Mammary epithelial cell (primary cell): ENCODE data around the gene TXNIP.

Experiments used
- CTCF ChIP-seq, 2 donors: IDR thresholded peaks in 1 of 2; conservative IDR thresholded peaks in 1 of 2; 2 replicates each; pipeline ENCODE4 v1.5.1; 2011 to 2012; ENCODE audit warnings: inconsistent platforms in 2 of 2, low read length in 2 of 2, mild to moderate bottlenecking in 2 of 2, control low read depth in 1 of 2, low read depth in 1 of 2; ENCODE audit not compliant: insufficient read depth in 1 of 2; ENCODE audit errors: extremely low read depth in 1 of 2
- EZH2 ChIP-seq: IDR thresholded peaks from 2 replicates; pipeline ENCODE4 v1.6.1; 2012; ENCODE audit warnings: low read length, inconsistent platforms, borderline replicate concordance

- TF ChIP-seq CTCF (conservative IDR thresholded peaks at IDR 0.05 in 1 of 2, IDR thresholded peaks at IDR 0.05 in 1 of 2; ENCODE audit: extremely low read depth in 1 of 2, insufficient read depth in 1 of 2, low read depth in 1 of 2, low read length in 2 of 2), result no peak
- TF ChIP-seq EZH2, result no peak
These were observed 3.1 kb upstream of the TXNIP start for GRCh38 chr1:145999321-146000024.
